ENCODE data around the gene ERAL1.

DNA sequence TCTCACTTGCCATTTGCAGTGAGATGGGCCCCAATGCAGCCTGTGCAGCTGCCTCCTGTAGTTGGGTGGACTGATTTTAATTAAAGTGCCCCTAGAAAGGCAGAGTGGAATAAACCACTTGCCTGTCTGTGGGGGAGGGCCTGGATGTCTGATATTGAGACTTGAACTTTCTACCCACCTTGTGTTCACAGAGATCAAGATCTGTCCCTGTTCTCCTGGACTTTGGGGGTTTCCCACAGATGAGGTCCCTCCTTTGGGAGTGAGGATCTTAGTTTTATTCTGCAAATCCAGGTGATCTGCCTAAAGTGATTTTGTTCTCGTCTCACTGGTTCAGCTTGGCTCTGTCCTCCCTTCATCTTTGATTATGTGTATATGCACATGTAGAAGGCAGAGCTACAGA lies 55.7 kb downstream of the ERAL1 start:
- TF ChIP-seq, protein P1, sequence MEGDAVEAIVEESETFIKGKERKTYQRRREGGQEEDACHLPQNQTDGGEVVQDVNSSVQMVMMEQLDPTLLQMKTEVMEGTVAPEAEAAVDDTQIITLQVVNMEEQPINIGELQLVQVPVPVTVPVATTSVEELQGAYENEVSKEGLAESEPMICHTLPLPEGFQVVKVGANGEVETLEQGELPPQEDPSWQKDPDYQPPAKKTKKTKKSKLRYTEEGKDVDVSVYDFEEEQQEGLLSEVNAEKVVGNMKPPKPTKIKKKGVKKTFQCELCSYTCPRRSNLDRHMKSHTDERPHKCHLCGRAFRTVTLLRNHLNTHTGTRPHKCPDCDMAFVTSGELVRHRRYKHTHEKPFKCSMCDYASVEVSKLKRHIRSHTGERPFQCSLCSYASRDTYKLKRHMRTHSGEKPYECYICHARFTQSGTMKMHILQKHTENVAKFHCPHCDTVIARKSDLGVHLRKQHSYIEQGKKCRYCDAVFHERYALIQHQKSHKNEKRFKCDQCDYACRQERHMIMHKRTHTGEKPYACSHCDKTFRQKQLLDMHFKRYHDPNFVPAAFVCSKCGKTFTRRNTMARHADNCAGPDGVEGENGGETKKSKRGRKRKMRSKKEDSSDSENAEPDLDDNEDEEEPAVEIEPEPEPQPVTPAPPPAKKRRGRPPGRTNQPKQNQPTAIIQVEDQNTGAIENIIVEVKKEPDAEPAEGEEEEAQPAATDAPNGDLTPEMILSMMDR (IDR thresholded peaks at IDR 0.05), result no peak
- TF ChIP-seq, protein P2, sequence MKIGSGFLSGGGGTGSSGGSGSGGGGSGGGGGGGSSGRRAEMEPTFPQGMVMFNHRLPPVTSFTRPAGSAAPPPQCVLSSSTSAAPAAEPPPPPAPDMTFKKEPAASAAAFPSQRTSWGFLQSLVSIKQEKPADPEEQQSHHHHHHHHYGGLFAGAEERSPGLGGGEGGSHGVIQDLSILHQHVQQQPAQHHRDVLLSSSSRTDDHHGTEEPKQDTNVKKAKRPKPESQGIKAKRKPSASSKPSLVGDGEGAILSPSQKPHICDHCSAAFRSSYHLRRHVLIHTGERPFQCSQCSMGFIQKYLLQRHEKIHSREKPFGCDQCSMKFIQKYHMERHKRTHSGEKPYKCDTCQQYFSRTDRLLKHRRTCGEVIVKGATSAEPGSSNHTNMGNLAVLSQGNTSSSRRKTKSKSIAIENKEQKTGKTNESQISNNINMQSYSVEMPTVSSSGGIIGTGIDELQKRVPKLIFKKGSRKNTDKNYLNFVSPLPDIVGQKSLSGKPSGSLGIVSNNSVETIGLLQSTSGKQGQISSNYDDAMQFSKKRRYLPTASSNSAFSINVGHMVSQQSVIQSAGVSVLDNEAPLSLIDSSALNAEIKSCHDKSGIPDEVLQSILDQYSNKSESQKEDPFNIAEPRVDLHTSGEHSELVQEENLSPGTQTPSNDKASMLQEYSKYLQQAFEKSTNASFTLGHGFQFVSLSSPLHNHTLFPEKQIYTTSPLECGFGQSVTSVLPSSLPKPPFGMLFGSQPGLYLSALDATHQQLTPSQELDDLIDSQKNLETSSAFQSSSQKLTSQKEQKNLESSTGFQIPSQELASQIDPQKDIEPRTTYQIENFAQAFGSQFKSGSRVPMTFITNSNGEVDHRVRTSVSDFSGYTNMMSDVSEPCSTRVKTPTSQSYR (CRISPR knock-in tag; IDR thresholded peaks at IDR 0.05), result no peak
- TF ChIP-seq NR2C2 (CRISPR knock-in tag; IDR thresholded peaks at IDR 0.05) (no peak), IRF2 (CRISPR knock-in tag; IDR thresholded peaks at IDR 0.05; ENCODE audit: borderline replicate concordance, low read depth) (no peak), NR1H2 (CRISPR knock-in tag; IDR thresholded peaks at IDR 0.05) (no peak), SMAD4 (CRISPR knock-in tag; IDR thresholded peaks at IDR 0.05) (no peak), NR3C1 (CRISPR knock-in tag; conservative IDR thresholded peaks at IDR 0.05; ENCODE audit: low read depth) (no peak)
- TF ChIP-seq, protein P3, sequence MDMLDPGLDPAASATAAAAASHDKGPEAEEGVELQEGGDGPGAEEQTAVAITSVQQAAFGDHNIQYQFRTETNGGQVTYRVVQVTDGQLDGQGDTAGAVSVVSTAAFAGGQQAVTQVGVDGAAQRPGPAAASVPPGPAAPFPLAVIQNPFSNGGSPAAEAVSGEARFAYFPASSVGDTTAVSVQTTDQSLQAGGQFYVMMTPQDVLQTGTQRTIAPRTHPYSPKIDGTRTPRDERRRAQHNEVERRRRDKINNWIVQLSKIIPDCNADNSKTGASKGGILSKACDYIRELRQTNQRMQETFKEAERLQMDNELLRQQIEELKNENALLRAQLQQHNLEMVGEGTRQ (CRISPR knock-in tag; IDR thresholded peaks at IDR 0.05), result no peak
- TF ChIP-seq, protein P4, sequence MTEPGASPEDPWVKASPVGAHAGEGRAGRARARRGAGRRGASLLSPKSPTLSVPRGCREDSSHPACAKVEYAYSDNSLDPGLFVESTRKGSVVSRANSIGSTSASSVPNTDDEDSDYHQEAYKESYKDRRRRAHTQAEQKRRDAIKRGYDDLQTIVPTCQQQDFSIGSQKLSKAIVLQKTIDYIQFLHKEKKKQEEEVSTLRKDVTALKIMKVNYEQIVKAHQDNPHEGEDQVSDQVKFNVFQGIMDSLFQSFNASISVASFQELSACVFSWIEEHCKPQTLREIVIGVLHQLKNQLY (CRISPR knock-in tag; IDR thresholded peaks at IDR 0.05), result no peak

All from WTC11 (cell line).